GM21529 (cell line): ENCODE data around the gene POLR2I.

Experiments
- ATAC-seq: cut with Tn5 transposase; IDR thresholded peaks from one replicate; pipeline ENCODE4 v1.9.1; 2021; ENCODE audit not compliant: unreplicated experiment

The POLR2I gene

DNA sequence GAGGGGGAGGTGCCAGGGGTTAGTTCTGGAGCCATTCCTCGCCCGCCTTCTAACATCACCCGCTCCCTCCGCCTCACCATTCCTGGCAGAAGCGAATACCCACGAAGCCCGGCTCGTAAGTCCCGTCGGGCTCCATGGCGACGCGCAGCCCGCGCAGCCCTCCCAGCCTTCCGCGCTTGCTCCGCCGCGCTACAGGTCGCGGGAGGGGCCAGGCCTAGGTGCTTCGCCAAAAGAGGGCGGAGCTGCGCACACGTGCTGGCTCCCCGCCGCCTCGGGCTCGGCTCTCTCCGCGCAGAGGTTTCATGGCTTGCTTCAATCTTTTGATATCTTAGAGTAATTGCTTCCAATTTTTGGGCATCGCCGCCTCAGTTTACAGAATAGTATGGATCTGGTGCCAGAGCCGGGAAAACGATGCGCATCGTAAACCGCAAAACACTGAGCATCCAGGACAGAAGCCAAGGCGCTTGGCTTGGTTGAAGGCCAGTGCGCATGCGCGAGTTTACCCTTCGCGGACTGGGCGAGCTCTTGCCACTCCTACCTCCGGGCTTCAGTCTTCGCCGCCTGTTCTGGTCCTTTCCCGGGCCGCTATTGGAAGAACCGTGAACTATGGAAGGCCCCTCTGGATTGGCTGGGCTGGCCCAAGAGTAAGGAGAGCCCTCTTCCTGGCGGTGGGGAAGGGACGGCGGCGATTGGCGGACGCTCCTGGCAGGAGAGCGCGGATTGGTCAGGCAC, at the start of gene POLR2I:
POLR2I (minus strand) TSS at position 155 of the 732 bp plus-strand sequence; CDS start at position 136, 19 bp downstream.
- peak; percentile 78 for ATAC-seq

DNA sequence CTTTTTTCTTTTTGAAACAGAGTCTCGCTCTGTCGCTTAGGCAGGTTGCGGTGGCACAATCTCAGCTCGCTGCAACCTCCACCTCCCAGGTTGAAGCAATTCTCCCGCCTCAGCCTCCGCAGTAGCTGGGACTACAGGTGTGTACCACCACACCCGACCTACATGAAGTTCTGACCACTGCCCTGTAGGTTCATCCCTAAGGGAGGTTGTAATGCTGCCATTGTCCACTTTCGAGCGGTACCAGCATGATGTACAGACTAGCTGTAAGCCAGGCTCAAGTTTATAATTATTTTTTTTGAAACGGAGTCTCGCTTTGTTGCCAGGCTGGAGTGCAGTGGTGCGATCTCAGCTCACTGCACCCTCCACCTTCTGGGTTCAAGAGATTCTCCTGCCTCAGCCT, 49.1 kb upstream of the POLR2I start:
- ATAC-seq: no peak

DNA sequence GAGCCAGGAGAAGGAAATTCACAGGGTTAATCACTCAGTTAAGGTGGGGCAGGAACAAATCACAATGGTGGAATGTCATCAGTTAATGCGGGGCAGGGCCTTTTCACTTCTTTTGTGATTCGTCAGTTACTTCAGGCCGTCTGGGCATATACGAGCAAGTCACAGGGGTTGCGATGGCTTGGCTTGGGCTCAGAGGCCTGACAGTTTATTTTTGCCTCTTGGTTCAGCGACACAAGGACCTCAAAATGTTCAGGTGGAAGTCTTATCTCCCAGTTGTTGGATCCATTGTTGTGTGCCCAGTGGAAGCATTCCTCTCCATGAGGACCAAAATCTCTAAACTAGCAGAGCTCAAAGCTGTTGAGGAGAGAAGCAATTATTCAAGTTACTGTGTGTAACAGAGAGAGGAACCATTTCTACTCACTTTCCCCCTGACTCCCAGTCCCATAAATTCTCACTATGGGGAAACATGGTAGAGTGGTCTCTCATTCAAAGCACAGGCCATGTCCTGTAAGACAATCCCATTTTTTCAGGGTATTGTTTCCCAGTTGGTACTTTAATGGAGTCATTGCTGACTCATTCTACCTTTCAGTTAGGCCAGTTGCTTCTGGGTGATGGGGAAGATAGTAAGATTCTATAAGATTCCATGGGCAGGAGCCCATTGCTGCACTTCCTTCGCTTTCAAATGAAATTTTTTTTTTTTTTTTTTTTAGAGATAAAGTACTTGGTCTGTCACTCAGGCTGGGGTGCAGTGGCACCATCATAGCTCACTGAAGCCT, 46.3 kb upstream of the POLR2I start:
- no peak for ATAC-seq

DNA sequence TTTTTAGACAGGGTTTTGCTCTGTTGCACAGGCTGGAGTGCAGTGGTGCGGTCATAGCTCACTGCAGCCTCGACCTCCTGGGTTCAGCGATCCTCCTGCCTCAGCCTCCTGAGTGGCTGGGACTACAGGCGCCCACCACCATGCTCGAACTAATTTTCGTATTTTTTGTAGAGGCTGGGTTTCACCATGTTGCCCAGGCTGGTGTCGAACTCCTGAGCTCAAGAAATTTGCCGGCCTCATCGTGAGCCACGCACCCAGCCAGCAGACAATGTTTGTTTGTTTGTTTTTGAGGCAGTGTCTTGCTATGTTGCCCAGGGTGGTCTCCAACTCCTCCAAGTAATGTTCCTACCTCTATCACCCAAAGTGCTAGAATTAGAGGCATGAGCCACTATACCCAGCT, 38.5 kb upstream of the POLR2I start:
- ATAC-seq: no peak

DNA sequence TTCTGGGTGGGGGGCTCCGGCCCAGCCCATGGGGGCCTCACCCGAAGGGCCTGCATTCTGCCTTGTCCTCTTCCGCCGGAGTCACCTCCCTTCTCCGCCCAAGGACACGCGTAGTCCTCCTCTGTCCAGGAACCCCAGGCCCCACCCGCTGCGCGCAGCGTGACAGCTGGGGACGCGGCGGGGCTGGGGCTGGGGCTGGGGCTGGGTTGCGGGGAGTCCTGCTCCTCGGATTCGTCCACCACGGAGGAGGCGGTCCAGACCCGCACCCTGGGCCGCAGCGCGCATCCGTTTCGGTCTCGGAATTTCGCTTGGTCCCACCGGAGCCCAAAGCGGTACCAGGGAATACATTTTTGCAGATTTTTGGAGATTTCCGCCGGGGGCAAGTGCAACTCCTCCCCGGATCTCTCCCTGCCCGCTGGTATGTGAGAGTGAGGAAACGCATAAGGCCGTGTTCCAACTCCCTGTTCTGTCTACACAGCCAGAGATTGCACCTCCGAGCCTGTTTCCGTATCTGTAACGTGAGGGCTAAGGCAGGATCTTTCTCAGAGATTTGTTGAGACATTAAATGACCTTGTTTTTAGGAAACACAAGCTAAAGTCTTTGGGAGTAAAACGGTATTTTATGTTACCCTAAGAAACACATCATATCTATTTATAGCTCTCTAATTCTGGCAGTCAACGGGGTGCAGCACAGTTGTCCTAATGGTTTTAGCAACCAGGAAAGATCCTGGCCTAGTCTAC, 37.8 kb upstream of the POLR2I start, which contains the start of gene COX7A1:
COX7A1 (minus strand) TSS at position 96 of the 740 bp plus-strand sequence; CDS start at position 56, 40 bp downstream.
- no peak for ATAC-seq

DNA sequence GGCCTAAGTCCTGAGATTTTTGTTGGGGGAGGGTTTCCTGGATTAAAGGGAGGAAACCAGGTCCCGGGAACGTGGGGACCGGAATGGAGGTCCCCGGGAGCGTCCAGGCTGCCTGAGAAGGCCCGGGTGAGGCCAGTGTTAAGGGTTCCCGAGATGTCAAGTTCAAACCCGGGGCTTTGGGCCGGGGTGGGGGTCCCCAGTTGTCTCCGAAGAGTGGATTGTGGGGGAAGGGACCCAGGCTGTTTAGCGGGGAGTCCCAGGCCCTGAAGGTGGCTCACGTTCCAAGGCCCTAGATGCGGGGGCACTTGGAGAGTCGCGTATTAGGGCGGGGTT, 37.3 kb upstream of the POLR2I start:
- ATAC-seq: no peak

DNA sequence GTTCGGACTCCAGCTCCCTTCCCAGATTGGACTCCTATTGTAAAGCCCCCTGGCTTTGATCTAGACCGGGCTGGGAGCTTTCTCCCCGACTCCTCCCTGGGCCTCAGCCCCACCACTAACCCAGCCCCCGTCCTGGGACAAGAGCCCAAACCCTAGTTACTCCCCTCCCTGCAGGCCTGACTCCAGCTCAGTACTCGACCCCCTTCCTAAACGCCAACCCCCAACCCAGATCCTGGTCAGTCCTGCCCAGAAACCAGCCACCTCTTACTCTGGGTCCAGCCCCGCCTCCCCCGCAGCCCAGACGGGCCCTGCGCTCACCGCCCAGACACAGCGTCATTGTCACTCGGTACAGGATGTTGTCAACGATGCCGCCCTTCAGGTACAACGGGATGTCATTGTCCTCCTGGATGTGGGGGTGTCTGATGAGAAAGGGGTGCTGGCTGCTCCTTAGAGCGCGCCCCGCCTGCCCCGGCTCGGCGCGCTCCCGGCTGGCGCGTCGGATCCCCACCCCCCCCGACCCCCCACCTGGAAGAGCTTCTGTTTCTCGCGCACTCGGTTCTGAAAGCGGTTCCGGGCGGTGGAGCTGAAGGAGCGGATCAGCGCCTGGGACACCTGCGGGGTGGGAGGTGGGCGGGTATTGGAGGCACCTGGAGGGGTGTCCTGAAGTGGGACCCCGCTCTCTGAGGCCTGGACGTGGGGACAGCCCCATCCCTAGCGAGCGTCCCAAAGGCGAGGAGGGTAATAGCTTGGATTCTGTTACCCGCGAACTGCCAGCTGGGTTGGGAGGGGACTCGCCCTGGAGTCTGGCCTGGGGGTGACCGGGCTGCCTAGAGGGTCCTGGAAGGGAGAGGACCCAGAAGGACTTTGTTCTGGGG, 36.7 kb upstream of the POLR2I start:
- ATAC-seq: no peak

DNA sequence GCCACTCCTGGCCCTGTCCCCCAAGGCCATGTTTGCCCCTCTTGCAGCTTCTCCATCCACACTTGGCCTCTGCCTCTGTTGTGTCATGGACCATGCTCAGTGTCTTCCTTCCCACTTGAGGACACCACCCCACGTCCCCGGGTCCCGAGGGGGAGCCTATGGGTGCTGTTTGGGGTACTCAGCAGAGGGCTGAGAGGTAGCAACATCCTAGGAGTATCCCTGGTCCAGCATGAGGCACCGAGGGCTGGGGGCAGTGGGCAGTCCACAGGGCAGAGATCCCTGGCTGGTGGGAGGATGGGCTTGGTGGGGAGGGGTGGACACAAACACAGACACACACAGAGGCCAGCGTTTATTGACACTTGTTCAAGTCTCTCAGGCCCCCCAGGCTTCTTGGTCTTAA, 35.9 kb upstream of the POLR2I start:
- no peak for ATAC-seq

DNA sequence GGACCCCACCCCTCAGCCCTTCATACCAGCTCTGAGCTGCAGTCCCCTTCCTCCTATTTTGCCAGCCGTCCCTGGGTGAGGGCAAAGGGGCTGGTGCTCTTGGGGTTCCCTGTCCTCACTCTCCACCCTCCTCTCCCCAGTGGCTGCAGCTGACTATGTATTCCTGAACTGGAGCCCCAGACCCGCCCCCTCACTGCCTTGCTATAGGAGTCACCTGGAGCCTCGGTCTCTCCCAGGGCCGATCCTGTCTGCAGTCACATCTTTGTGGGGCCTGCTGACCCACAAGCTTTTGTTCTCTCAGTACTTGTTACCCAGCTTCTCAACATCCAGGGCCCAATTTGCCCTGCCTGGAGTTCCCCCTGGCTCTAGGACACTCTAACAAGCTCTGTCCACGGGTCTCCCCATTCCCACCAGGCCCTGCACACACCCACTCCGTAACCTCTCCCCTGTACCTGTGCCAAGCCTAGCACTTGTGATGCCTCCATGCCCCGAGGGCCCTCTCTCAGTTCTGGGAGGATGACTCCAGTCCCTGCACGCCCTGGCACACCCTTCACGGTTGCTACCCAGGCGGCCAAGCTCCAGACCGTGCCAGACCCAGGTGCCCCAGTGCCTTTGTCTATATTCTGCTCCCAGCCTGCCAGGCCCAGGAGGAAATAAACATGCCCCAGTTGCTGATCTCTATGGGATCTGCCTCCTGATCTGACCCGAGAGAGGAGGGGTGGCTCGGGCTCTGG, 35.2 kb upstream of the POLR2I start:
- ATAC-seq: no peak

DNA sequence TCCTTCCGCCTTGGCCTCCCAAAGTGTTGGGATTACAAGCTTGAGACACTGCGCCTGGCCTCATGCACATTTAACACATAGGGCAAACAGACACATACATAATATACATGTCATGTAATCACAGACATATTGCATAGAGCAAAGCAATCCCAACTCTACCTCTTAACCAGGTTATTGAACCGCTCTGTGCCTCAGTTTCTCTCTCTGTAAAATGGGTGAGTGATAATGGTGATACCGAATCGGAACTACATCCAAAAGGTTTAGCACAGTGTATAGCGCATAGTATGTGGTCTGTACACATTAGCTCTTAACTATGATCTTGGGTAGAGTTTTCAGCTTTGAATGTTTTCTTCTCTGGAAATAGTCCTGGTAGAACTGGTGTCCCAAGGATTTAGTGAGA, 29.9 kb upstream of the POLR2I start:
- ATAC-seq: no peak

DNA sequence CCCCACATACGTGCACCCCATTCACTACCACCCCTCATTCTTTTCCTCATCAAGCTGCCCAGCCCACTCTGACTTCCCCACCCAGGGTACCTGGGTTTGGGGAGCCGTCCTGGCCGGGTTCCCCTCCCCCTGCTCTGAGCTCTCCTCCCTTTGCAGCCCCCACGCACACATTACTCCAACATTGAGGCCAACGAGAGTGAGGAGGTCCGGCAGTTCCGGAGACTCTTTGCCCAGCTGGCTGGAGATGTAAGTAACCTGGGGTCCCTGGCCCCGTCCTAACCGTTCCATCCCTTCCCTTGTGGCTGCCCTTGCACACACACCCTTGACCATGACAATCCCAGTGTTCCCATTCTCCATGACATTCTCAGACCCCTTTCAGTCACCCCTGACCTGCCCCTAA, 27.8 kb upstream of the POLR2I start:
- ATAC-seq: no peak

DNA sequence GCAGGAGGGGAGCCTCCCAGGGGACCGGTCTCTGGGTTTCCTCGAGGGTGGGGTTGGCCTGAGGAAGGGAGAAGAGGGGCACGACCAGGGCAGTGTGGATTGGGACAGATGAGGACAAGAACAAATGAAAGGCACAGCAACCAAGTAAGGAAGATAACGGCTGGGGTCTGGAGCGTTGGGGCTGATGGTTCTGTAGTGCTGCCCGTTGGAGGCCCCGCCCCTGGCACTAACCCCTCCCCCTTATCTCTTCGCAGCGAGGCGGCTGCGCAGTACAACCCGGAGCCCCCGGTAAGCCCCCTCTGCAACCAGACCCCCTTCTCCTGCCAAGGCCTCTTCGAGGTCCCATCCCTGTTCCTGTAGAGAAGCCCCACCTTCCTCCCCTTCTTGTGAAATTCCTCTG, 27.4 kb upstream of the POLR2I start:
- ATAC-seq: no peak

DNA sequence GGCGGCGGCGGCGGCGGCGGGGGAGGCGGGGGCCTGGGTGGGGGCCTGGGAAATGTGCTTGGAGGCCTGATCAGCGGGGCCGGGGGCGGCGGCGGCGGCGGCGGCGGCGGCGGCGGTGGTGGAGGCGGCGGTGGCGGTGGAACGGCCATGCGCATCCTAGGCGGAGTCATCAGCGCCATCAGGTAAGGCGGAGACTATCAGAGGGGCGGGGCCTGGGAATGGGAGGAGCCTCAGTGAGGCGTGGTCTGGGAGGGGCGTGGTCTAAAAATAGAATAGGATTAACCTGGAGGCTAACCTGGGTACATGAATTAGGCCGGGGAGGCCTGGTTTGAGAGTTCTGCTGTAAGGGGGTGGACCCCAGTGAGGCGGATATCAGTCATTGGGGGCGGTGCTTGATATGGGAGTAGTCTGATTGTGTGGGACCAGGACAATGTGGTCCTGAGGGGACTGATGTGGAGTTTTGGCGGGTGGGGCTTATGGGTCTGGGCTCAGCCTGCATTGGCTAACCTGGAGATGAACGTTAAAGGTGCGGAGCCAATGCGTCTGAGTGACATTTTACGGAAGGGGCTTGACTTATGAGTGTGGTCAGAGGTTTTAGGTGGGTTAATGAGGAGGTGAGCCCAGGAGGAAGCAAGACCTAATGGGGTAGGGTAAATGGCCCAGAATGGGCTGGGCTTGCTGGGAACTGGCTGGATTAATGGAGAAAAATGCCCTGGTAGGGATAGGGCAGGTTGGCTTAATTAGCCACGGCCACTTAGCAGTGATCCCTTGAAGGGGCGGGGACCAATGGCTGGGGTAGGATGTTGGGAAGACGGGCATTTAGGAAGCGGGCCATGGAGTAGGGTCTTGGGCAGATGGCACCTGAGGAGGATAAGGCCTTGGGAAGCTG, 26.6 kb upstream of the POLR2I start:
- no peak for ATAC-seq

DNA sequence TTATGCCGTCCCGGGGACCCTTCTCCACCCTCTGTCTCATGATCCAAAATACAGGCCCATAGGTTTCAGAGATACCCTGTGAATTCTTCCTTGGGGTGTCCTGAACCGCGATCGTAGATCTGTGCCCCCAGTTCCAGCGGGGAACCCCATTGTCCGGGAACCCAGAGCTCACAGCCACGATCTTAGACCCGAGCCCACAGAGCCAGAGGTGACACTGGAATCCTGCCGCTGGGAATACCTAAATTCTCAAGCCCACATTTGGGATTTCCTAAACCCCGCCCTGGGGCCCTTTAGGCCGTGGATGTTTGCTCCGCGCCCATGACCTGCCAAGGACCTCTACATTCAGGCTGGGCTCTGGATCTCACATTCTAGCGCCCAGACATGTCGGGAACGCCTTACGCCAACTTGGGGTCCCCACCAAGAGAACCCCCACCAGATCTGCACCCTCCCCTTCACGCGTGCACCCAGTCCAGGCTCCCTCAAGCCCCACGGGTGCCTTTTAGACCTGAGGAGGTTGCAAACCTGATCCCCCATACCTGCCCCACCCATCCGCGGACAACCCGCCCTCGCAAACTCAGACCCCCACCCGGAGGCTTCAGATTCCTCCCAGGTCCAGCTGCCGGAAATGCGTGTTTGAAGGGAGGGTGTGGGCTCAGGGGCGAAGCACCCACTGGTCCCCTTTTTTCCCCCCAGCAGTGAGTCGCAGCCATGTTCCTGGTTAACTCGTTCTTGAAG, 25.8 kb upstream of the POLR2I start:
- no peak for ATAC-seq

DNA sequence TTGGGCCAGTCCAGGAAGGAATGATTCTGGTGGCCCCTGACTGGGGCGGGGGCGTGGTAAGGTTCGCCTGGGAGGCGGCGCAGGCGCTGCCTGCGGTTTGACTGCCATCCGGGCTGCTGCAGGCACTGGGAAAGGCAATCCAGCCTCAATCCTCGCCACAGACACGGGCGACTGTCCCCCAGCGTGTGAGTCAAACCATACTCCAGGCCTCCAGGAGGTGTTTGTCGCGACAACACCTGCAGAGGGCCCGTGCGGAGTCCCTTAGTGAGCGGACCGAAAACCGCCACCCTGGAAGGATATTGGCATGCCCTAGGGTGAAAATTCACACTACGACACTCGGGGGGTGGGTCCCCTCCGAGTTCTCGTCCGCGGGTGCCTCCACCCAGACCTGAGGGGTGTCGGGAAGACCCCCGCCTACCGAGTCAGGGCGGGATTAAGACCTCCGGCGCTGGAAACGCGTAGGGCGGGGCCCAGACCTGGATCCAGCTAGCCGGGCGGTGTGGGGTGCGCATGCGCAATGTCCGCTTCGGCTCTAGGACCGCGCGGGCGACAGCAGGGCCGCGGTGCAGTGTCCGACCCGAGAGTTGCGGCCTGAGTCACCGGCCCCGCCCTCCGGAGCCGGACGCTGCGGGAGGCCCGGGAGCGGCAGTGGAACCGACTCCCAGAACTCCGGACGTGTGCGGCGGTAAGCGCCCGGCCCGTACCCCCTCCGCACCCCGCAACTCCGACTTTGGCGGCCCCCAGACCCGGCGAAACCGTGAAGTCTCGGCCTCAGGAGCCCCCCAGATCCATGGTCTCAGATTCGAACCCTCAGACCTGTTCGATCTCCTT, 25.0 kb upstream of the POLR2I start, which contains the start of gene CAPNS1:
CAPNS1 (plus strand) TSS at position 594 of the 831 bp plus-strand sequence. CDS start 946 bp downstream, outside the sequence.
- ATAC-seq: peak; percentile 67

DNA sequence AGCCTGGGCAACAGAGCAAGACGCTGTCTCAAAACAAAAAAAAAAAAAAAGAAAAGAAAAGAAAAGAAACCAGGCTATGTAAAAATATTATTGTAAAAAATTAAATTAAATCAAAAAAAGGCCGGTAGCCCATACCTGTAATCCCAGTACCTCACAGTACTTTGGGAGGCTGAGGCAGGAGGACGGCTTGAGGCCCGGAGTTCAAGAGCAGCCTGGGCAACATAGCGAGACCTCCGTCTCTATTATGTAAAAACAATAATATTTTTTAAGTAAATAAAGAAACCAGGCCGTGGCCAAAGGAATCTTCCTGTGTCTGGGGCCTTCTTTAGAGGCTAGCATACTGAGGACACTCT, 24.4 kb upstream of the POLR2I start:
- no peak for ATAC-seq

DNA sequence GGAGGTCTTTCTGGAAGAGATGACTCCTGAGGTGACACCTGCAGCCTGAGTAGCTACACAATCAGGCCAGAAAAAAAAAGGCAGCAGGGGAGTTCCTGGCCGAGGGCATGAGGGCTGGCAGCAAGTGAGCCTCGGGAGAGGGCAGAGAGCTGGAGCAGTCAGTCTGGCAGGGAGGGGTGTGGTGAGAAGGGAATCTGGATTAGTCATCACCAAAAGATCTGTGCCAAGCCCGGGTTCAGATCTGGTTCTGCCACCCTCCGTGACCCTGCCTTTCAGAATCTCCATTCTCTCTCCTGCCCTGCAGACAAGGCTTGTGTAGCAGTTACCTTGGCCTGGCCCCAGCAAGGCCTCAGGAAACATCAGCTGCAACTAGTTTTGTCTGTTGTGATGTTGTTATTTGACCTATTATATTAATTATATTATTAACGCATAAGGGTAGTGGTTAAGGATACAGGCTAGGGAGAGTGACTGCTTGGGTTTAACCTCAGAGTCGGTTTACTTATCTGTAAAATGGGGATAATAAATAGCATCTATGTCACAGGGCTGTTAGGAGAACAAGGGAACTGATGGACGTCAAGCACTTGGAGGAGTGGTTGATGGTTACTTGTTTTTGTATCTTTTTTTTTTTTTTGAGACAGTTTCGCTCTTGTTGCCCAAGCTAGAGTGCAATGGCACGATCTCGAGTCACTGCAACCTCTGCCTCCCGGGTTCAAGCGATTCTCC, 22.4 kb upstream of the POLR2I start:
- ATAC-seq: no peak
